K562 (cell line): ENCODE results near the gene SLX9. TPM values are rescaled to one million over a fixed set of nuclear protein-coding genes. Genes with fewer than 3 reads are reported as not detected.

ENCODE experiments used
- ATAC-seq: fragments of 200-7000 bp; cut with Tn5 transposase; 3 replicates; pipeline ENCODE4 v1.9.1; 2020; ENCODE audit warnings: moderate library complexity
- BruUV-seq: library from RNA; stranded (reverse); fragments of 400-500 nt; replicated peaks from 2 replicates; lab custom pipeline; 2021; lab: Mats Ljungman, UMichigan
- CTCF ChIA-PET: fragments of 300-600 bp; formaldehyde crosslinking; extraction: SDS; loops from one replicate; lab custom pipeline; 2021; ENCODE audit warnings: low intra/inter-chr PET ratio; lab: Yijun Ruan, JAX
- POLR2A ChIA-PET: fragments of 300-600, 350-650 bp; sonication (Branson Sonifier 250); formaldehyde crosslinking; extraction: SDS; loops from one replicate; lab custom pipeline; 2021; ENCODE audit warnings: antibody characterized with exemption, inconsistent platforms; lab: Yijun Ruan, JAX
- DNase-seq, 4 experiments: peaks; one replicate each; pipeline versions ENCODE4 v3.0.0 to v3.0.0-alpha.2; 2011 to 2018; ENCODE audit warnings: low spot score in 3 of 4, mixed read lengths in 3 of 4; ENCODE audit errors: extremely low read depth in 1 of 4
- FAIRE-seq: peaks from 2 replicates; lab custom pipeline; 2011; peaks lifted over from hg19 to GRCh38; lab: Jason Lieb, UNC
- H2AFZ ChIP-seq: 2 replicates; pipeline ENCODE4 v1.6.0; 2011; ENCODE audit warnings: low read depth, low read length, control low read depth, inconsistent platforms
- H3K27ac ChIP-seq: fragments of 200-600 bp; 3 replicates; pipeline ENCODE4 v1.8.0; 2011; ENCODE audit warnings: low read depth, mild to moderate bottlenecking, control low read depth, inconsistent platforms, low read length, moderate library complexity, mixed read lengths; ENCODE audit errors: extremely low read depth
- H3K27me3 ChIP-seq, 2 experiments: fragments of 300-600 bp in 1 of 2; 2 replicates in 1 of 2; 3 replicates in 1 of 2; pipeline versions ENCODE4 v1.6.0 to v1.8.0; 2011; ENCODE audit warnings: inconsistent platforms in 2 of 2, low read length in 2 of 2, mild to moderate bottlenecking in 1 of 2, mixed read lengths in 1 of 2, moderate library complexity in 1 of 2; ENCODE audit not compliant: control insufficient read depth in 2 of 2, insufficient read depth in 2 of 2
- H3K36me3 ChIP-seq: fragments of 300-600 bp; 3 replicates; pipeline ENCODE4 v1.8.0; 2011; ENCODE audit warnings: mild to moderate bottlenecking, low read length, inconsistent platforms; ENCODE audit not compliant: control insufficient read depth, insufficient read depth
- H3K4me1 ChIP-seq, 2 experiments: fragments of 200-600 bp in 1 of 2; replicated peaks in 1 of 2; 2 replicates in 1 of 2; 3 replicates in 1 of 2; pipeline versions ENCODE4 v1.5.1 to v1.8.0; 2011; ENCODE audit warnings: inconsistent platforms in 2 of 2, low read length in 2 of 2, mild to moderate bottlenecking in 1 of 2, mixed read lengths in 1 of 2, moderate library complexity in 1 of 2; ENCODE audit not compliant: control insufficient read depth in 2 of 2, insufficient read depth in 2 of 2
- H3K4me2 ChIP-seq: 2 replicates; pipeline ENCODE4 v1.6.1; 2011; ENCODE audit warnings: low read length, control low read depth, inconsistent platforms, mixed read lengths; ENCODE audit not compliant: insufficient read depth
- H3K4me3 ChIP-seq: fragments of 200-600 bp; sonication (generic), shearing (Covaris generic); 2 replicates; pipeline ENCODE4 v1.5.1; 2016; ENCODE audit warnings: control low read depth, inconsistent platforms
- H3K79me2 ChIP-seq: fragments of 200-600 bp; 3 replicates; pipeline ENCODE4 v1.8.0; 2011; ENCODE audit warnings: low read length, inconsistent platforms; ENCODE audit not compliant: control insufficient read depth, insufficient read depth
- H3K9ac ChIP-seq, 2 experiments: 2 replicates each; pipeline versions ENCODE4 v1.6.0 to v1.6.1; 2011; ENCODE audit warnings: low read depth in 2 of 2, low read length in 2 of 2, control low read depth in 1 of 2, inconsistent platforms in 1 of 2, mild to moderate bottlenecking in 1 of 2, mixed read lengths in 1 of 2; ENCODE audit not compliant: insufficient read depth in 1 of 2
- H3K9me1 ChIP-seq: one replicate; pipeline ENCODE4 v1.6.0; 2011; ENCODE audit warnings: inconsistent platforms, mild to moderate bottlenecking, low read length, moderate library complexity; ENCODE audit not compliant: control insufficient read depth, insufficient read depth
- H3K9me3 ChIP-seq: replicated peaks from 2 replicates; pipeline ENCODE4 v1.5.1; 2011; ENCODE audit warnings: low read depth, low read length, inconsistent platforms; ENCODE audit not compliant: control insufficient read depth, insufficient read depth
- H4K20me1 ChIP-seq: replicated peaks from 2 replicates; pipeline ENCODE4 v1.6.1; 2011; ENCODE audit warnings: low read length, inconsistent platforms, mixed read lengths; ENCODE audit not compliant: control insufficient read depth, insufficient read depth
- CREB3L1 ChIP-seq: fragments of 450-650 bp; IDR thresholded peaks from 2 replicates; pipeline ENCODE4 v1.6.1; 2014; ENCODE audit warnings: low read depth, mild to moderate bottlenecking, moderate library complexity, borderline replicate concordance
- HNRNPL ChIP-seq: fragments of 200-400 bp; formaldehyde crosslinking; IDR thresholded peaks from 2 replicates; pipeline ENCODE4 v1.6.1; 2017; ENCODE audit warnings: low read depth, mild to moderate bottlenecking, low read length
- ZC3H11A ChIP-seq: IDR thresholded peaks from 2 replicates; pipeline ENCODE4 v1.6.1; 2012; ENCODE audit warnings: low read depth, low read length, improper control_type of control experiment
- ZNF263 ChIP-seq: sonication (generic); formaldehyde crosslinking; IDR thresholded peaks from 2 replicates; pipeline ENCODE4 v1.8.0; 2022; ENCODE audit warnings: mild to moderate bottlenecking, missing genetic modification reagents, borderline replicate concordance
- WGBS: fragments of 100-300 bp; shearing (Covaris generic); methylation state at CpG from one replicate; pipeline ENCODE4 v1.1.6; 2016; ENCODE audit warnings: low coverage, mixed read lengths; ENCODE audit not compliant: insufficient coverage; ENCODE audit errors: missing lambda C conversion rate; 5-methylcytosine and 5-hydroxymethylcytosine counted together
- in situ Hi-C: fragments of 300-500 bp; cut with MboI; formaldehyde crosslinking; loops from 4 replicates; pipeline ENCODE4 v1.15.0; 2018; ENCODE audit warnings: inconsistent platforms, mixed read lengths
- intact Hi-C: fragments of 100-400 bp; cut with micrococcal nuclease; formaldehyde crosslinking; loops from 2 replicates; pipeline ENCODE4 v1.14.2; 2022
- polyA plus RNA-seq, 8 experiments: library from polyadenylated mRNA; depleted of rRNA in 4 of 8; stranded (reverse) in 5 of 8; unstranded in 3 of 8; fragments of >200 nt; fragmentation: Nextera tagmentation in 2 of 8; fragmentation: Illumina TruSeq in 1 of 8; extraction: Ambion mirVana in 2 of 8; extraction: Trizol in 1 of 8; gene quantifications; 2 replicates each; pipeline versions ENCODE4 v1.2.1 to v1.2.3, GENCODE V29; 2011 to 2014; ENCODE audit warnings: inconsistent platforms in 1 of 8, missing spikeins in 1 of 8
- total RNA-seq, 7 experiments: library from RNA; depleted of rRNA in 6 of 7; stranded (reverse); fragments of >200 nt in 6 of 7; fragmentation: Illumina TruSeq in 2 of 7; extraction: Trizol in 2 of 7; gene quantifications; 2 replicates each; pipeline versions ENCODE4 v1.2.1 to v1.2.3, GENCODE V29; 2011 to 2021; ENCODE audit warnings: low replicate concordance in 1 of 7

The SLX9 gene
- total and polyA plus RNA-seq, 9 of the 15 experiments (the other 6 are each of a cell fraction or from before 2014, with no cell fraction given) = 1.2 to 75.5 (median 16.5) TPM

- Histone ChIP-seq H3K9me3 (no peaks in the 10 kb centered on the region), H3K4me3 (no peak overlapping the region), H3K79me2 (no peaks in the 10 kb centered on the region), H3K27ac (no peak overlapping the region), H2AFZ (no peak overlapping the region), H3K36me3 (no peaks in the 10 kb centered on the region), H3K4me2 (no peak overlapping the region), H3K27me3 (peaks cover 26 to 85% of the 10 kb centered on the region in 2 experiments; a peak in 4 of 5 replicates), H4K20me1 (peaks cover 30% of the 10 kb centered on the region; the same call in 1 of the 2 replicates), H3K4me1 (peaks cover 0 to 72% of the 10 kb centered on the region in 2 experiments; a peak in 1 of 5 replicates), H3K9me1 (no peaks in the 10 kb centered on the region), H3K9ac (no peak overlapping the region)
- WGBS = 3% methylated on average over 34 of the region's 36 CpGs
- POLR2A ChIA-PET = interaction anchor here (0.6 to 2.4 kb wide), 2 partner anchors 8 to 57 kb away, joined by 5 to 6 read pairs; no protein-coding TSS in a partner anchor
- BruUV-seq = no TSS peak
- intact Hi-C loops (no loop called here), in situ Hi-C loops (no loop called here)
- CTCF ChIA-PET = no interaction called here
- no peak for DNase-seq
- no peak for ATAC-seq
- no peak for FAIRE-seq
- TF ChIP-seq CREB3L1 (no peak), ZC3H11A (no peak), HNRNPL (peak; percentile 39; the same call in 1 of the 2 replicates), ZNF263 (CRISPR knock-in tag) (peak; percentile 61; the same call in 1 of the 2 replicates)
Measured at GRCh38 chr21:44996983-44997936, 57.4 kb downstream of the SLX9 start.
